Activated B cell treated with CpG ODN at 0.5 μM for 24 hours (primary cell): Measurements from ENCODE around the gene BICD1. TPM values are rescaled to one million over a fixed set of nuclear protein-coding genes. Genes with fewer than 3 reads are reported as not detected.

ENCODE experiments used
- ATAC-seq: fragments of 200-7000 bp; cut with Tn5 transposase; one replicate; pipeline ENCODE4 v1.10.0; 2021; ENCODE audit warnings: low read depth, mild to moderate bottlenecking, moderate library complexity
- CTCF ChIA-PET: fragments of 350-600 bp; sonication (Branson Sonifier 250); formaldehyde crosslinking; loops from one replicate; lab custom pipeline; 2021; ENCODE audit warnings: antibody characterized with exemption; lab: Charles Lee
- POLR2A ChIA-PET: fragments of 350-600 bp; sonication (Branson Sonifier 250); formaldehyde crosslinking; loops from one replicate; lab custom pipeline; 2021; ENCODE audit warnings: antibody characterized with exemption; lab: Charles Lee
- DNase-seq: peaks from one replicate; pipeline ENCODE4 v3.0.0; 2022
- H3K27ac Mint-ChIP-seq: one replicate; pipeline ENCODE4 v1.8.0; 2020; ENCODE audit warnings: mixed read lengths
- H3K27me3 Mint-ChIP-seq: one replicate; pipeline ENCODE4 v1.8.0; 2021; ENCODE audit warnings: mixed read lengths
- H3K36me3 Mint-ChIP-seq: one replicate; pipeline ENCODE4 v1.8.0; 2021; ENCODE audit warnings: low read depth, mixed read lengths
- H3K4me1 Mint-ChIP-seq: one replicate; pipeline ENCODE4 v1.8.0; 2021; ENCODE audit warnings: mixed read lengths
- H3K4me3 Mint-ChIP-seq: one replicate; pipeline ENCODE4 v1.8.0; 2020; ENCODE audit warnings: mild to moderate bottlenecking, mixed read lengths
- H3K9me3 Mint-ChIP-seq: one replicate; pipeline ENCODE4 v1.8.0; 2020; ENCODE audit warnings: mixed read lengths
- CTCF ChIP-seq: fragments of 200-600 bp; IDR thresholded peaks from one replicate; pipeline ENCODE4 v1.8.0; 2022; ENCODE audit warnings: antibody characterized with exemption, mild to moderate bottlenecking
- intact Hi-C: fragments of 100-400 bp; cut with micrococcal nuclease; formaldehyde crosslinking; loops from one replicate; pipeline ENCODE4 v1.15.1; 2024
- total RNA-seq: library from RNA; stranded (reverse); gene quantifications from 2 replicates; pipeline ENCODE4 v1.2.3, GENCODE V29; 2022

BICD1 gene
- total RNA-seq, 1 donor from 2014 or later: 67.6 TPM

GRCh38 chr12:32365473-32366064, 258.9 kb downstream of the BICD1 start:
- Mint-ChIP-seq H3K27ac (no peak overlapping the region), H3K27me3 (no peaks in the 10 kb centered on the region), H3K4me1 (no peaks in the 10 kb centered on the region), H3K4me3 (no peak overlapping the region), H3K9me3 (no peaks in the 10 kb centered on the region), H3K36me3 (peaks cover 2% of the 10 kb centered on the region)
- DNase-seq (no peak), ATAC-seq (peak; percentile 70)
- POLR2A ChIA-PET: no interaction called here
- intact Hi-C loops: loop anchor here (1.0 to 5.0 kb wide), 5 partner anchors 92 to 1657 kb away; partner anchors contain the start of genes ALG10 and YARS2
- CTCF ChIA-PET: interaction anchor here (1.5 to 2.9 kb wide), 2 partner anchors 307 to 712 kb away, joined by 4 to 16 read pairs; no protein-coding TSS in a partner anchor
- no peak for TF ChIP-seq CTCF

- TF ChIP-seq CTCF: no peak
- POLR2A ChIA-PET: interaction anchor here (0.6 to 0.7 kb wide), 3 partner anchors 728 to 1655 kb away, joined by 3 to 13 read pairs (median 4); no protein-coding TSS in a partner anchor
Measured at GRCh38 chr12:32366714-32367113, 260.1 kb downstream of the BICD1 start.

GRCh38 chr12:32367381-32367780, 260.7 kb downstream of the BICD1 start:
- POLR2A ChIA-PET: no interaction called here
- ATAC-seq (no peak), DNase-seq (no peak)
- intact Hi-C loops: loop anchor here (5.0 kb wide), 1 partner anchor 90 kb away; no protein-coding TSS in a partner anchor
- Mint-ChIP-seq H3K4me3 (no peak overlapping the region), H3K36me3 (no peaks in the 10 kb centered on the region), H3K4me1 (no peaks in the 10 kb centered on the region), H3K27me3 (no peaks in the 10 kb centered on the region), H3K27ac (no peak overlapping the region), H3K9me3 (no peaks in the 10 kb centered on the region)
- CTCF ChIA-PET: interaction anchor here (1.5 kb wide), 1 partner anchor 387 kb away, joined by 9 read pairs; no protein-coding TSS in a partner anchor
- TF ChIP-seq CTCF: no peak

More at GRCh38 chr12:32366714-32367113, 260.1 kb downstream of the BICD1 start:
- no peaks in the 10 kb centered on the region for H3K9me3 Mint-ChIP-seq
- H3K36me3 Mint-ChIP-seq: no peaks in the 10 kb centered on the region
- DNase-seq (no peak), ATAC-seq (no peak)
- no peaks in the 10 kb centered on the region for H3K27me3 Mint-ChIP-seq
- H3K4me1 Mint-ChIP-seq: no peaks in the 10 kb centered on the region
- H3K4me3 Mint-ChIP-seq: no peak overlapping the region
- CTCF ChIA-PET: interaction anchor here (1.5 to 2.9 kb wide), 3 partner anchors 306 to 713 kb away, joined by 4 to 16 read pairs (median 9); no protein-coding TSS in a partner anchor
- intact Hi-C loops: loop anchor here (5.0 kb wide), 1 partner anchor 91 kb away; no protein-coding TSS in a partner anchor
- H3K27ac Mint-ChIP-seq: no peak overlapping the region

GRCh38 chr12:32369202-32369601, 262.6 kb downstream of the BICD1 start:
- TF ChIP-seq CTCF: no peak
- POLR2A ChIA-PET: no interaction called here
- H3K36me3 Mint-ChIP-seq: no peaks in the 10 kb centered on the region
- ATAC-seq (no peak), DNase-seq (no peak)
- no peaks in the 10 kb centered on the region for H3K4me1 Mint-ChIP-seq
- no peaks in the 10 kb centered on the region for H3K9me3 Mint-ChIP-seq
- intact Hi-C loops: loop anchor here (5.0 kb wide), 1 partner anchor 88 kb away; no protein-coding TSS in a partner anchor
- no peak overlapping the region for H3K27ac Mint-ChIP-seq
- H3K27me3 Mint-ChIP-seq: no peaks in the 10 kb centered on the region
- CTCF ChIA-PET: no interaction called here
- no peak overlapping the region for H3K4me3 Mint-ChIP-seq

- Mint-ChIP-seq H3K27me3 (no peaks in the 10 kb centered on the region), H3K27ac (no peak overlapping the region), H3K4me3 (no peak overlapping the region), H3K4me1 (no peaks in the 10 kb centered on the region), H3K36me3 (peaks cover 6% of the 10 kb centered on the region), H3K9me3 (no peaks in the 10 kb centered on the region)
- DNase-seq: no peak
- TF ChIP-seq CTCF: no peak
- ChIA-PET POLR2A (no interaction called here), CTCF (no interaction called here)
- ATAC-seq: no peak
- intact Hi-C loops: no loop called here
Measured at GRCh38 chr12:32377344-32378055, 270.9 kb downstream of the BICD1 start.
